NK-92 (cell line): Measurements from ENCODE around the gene CALCB.

Experiments used
- DNase-seq: peaks from one replicate; lab custom pipeline; 2025; ENCODE audit not compliant: unreplicated experiment; lab: John Stamatoyannopoulos, UW

CALCB gene

GRCh38 chr11:15074206-15075161 lies 1.1 kb downstream of the CALCB start:
- no peak for DNase-seq

- no peak for DNase-seq
These were observed 1.8 kb downstream of the CALCB start for GRCh38 chr11:15075162-15075526.

- no peak for DNase-seq
These were observed 17.8 kb downstream of the CALCB start for GRCh38 chr11:15091175-15091574.

- DNase-seq = no peak
These were observed 18.2 kb downstream of the CALCB start for GRCh38 chr11:15091625-15092024.

- no peak for DNase-seq
These were observed 20.0 kb downstream of the CALCB start for GRCh38 chr11:15093432-15093831.

GRCh38 chr11:15095736-15096228 lies 22.4 kb downstream of the CALCB start:
- DNase-seq = no peak

- DNase-seq = no peak
These were observed 24.0 kb downstream of the CALCB start for GRCh38 chr11:15097411-15097810.

- no peak for DNase-seq
These were observed 25.9 kb downstream of the CALCB start for GRCh38 chr11:15099267-15099666.

- no peak for DNase-seq
These were observed 27.8 kb downstream of the CALCB start for GRCh38 chr11:15101072-15101709.

- no peak for DNase-seq
These were observed 30.8 kb downstream of the CALCB start for GRCh38 chr11:15104166-15104565.

GRCh38 chr11:15106201-15106965 lies 33.0 kb downstream of the CALCB start:
- no peak for DNase-seq

GRCh38 chr11:15107730-15108515 lies 34.5 kb downstream of the CALCB start:
- DNase-seq = no peak

GRCh38 chr11:15108592-15109130 lies 35.3 kb downstream of the CALCB start:
- no peak for DNase-seq

GRCh38 chr11:15109602-15110001 lies 36.2 kb downstream of the CALCB start:
- no peak for DNase-seq

- DNase-seq = no peak
These were observed 37.8 kb downstream of the CALCB start for GRCh38 chr11:15111215-15111614.

- no peak for DNase-seq
These were observed 38.7 kb downstream of the CALCB start for GRCh38 chr11:15112131-15112541.

GRCh38 chr11:15113381-15113780 lies 40.0 kb downstream of the CALCB start:
- no peak for DNase-seq

GRCh38 chr11:15114501-15115475 lies 41.4 kb downstream of the CALCB start, which contains the start of gene INSC:
TSS of gene INSC (plus strand) at chr11:15114923. CDS start at chr11:15149175, 34,252 bp downstream.
- DNase-seq = no peak

GRCh38 chr11:15115686-15116085 lies 42.3 kb downstream of the CALCB start:
- DNase-seq = no peak
